Measurements from ENCODE around the gene SH2D1B. TPM values are rescaled to one million over a fixed set of nuclear protein-coding genes. Genes with fewer than 3 reads are reported as not detected.

SH2D1B gene
- total and polyA plus RNA-seq, 10 of the 15 experiments (the other 5 are each of a cell fraction or from before 2014, with no cell fraction given) = 0.18 TPM; not detected in 9

- no TSS peak for BruUV-seq (replicated peaks)
- Histone ChIP-seq H3K79me2 (ENCODE audit: control insufficient read depth, insufficient read depth, low read length) (no peaks in the 10 kb centered on the region), H3K4me1 (ENCODE audit: control insufficient read depth, insufficient read depth, low read length) (no peaks in the 10 kb centered on the region), H3K36me3 (ENCODE audit: control insufficient read depth in 2 of 2, insufficient read depth in 2 of 2, low read length in 1 of 2) (no peaks in the 10 kb centered on the region), H4K20me1 (ENCODE audit: control insufficient read depth, insufficient read depth) (no peaks in the 10 kb centered on the region; the same call in 1 of the 2 replicates), H3K4me2 (ENCODE audit: control insufficient read depth, insufficient read depth) (no peak overlapping the region), H3K9me3 (replicated peaks; ENCODE audit: control insufficient read depth, insufficient read depth, low read length) (no peaks in the 10 kb centered on the region), H3K4me3 (no peak overlapping the region), H3K27me3 (replicated peaks in 1 of 2; ENCODE audit: control insufficient read depth in 2 of 2, insufficient read depth in 2 of 2, low read length in 1 of 2) (no peaks in the 10 kb centered on the region), H2AFZ (ENCODE audit: control insufficient read depth, low read depth, low read length) (no peak overlapping the region), H3K27ac (ENCODE audit: control insufficient read depth, insufficient read depth) (no peak overlapping the region), H3K9ac (ENCODE audit: control insufficient read depth, insufficient read depth, low read length) (no peak overlapping the region)
- WGBS (ENCODE audit: insufficient coverage, insufficient replicate concordance, low lambda C conversion rate, missing lambda C conversion rate) = 20% methylated on average over 4 of the region's 4 CpGs
- TF ChIP-seq EGR1 (IDR thresholded peaks at IDR 0.05; ENCODE audit: borderline replicate concordance in 1 of 2, low read depth in 2 of 2, low read length in 2 of 2) = no peak
- TF ChIP-seq CHD4 (IDR thresholded peaks at IDR 0.05) = no peak
- no peak for TF ChIP-seq NR2C1 (IDR thresholded peaks at IDR 0.05)
- TF ChIP-seq, protein P1, sequence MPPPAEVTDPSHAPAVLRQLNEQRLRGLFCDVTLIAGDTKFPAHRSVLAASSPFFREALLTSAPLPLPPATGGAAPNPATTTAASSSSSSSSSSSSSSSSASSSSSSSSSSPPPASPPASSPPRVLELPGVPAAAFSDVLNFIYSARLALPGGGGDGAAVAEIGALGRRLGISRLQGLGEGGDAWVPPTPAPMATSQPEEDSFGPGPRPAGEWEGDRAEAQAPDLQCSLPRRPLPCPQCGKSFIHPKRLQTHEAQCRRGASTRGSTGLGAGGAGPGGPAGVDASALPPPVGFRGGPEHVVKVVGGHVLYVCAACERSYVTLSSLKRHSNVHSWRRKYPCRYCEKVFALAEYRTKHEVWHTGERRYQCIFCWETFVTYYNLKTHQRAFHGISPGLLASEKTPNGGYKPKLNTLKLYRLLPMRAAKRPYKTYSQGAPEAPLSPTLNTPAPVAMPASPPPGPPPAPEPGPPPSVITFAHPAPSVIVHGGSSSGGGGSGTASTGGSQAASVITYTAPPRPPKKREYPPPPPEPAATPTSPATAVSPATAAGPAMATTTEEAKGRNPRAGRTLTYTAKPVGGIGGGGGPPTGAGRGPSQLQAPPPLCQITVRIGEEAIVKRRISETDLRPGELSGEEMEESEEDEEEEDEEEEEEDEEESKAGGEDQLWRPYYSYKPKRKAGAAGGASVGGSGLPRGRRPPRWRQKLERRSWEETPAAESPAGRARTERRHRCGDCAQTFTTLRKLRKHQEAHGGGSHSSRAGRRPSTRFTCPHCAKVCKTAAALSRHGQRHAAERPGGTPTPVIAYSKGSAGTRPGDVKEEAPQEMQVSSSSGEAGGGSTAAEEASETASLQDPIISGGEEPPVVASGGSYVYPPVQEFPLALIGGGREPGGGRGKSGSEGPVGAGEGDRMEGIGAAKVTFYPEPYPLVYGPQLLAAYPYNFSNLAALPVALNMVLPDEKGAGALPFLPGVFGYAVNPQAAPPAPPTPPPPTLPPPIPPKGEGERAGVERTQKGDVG (CRISPR knock-in tag; IDR thresholded peaks at IDR 0.05) = no peak
- no peak for TF ChIP-seq KLF5 (IDR thresholded peaks at IDR 0.05; ENCODE audit: partially characterized antibody)
- no peak for TF ChIP-seq ZBTB33 (IDR thresholded peaks at IDR 0.05)
- TF ChIP-seq, protein P2, sequence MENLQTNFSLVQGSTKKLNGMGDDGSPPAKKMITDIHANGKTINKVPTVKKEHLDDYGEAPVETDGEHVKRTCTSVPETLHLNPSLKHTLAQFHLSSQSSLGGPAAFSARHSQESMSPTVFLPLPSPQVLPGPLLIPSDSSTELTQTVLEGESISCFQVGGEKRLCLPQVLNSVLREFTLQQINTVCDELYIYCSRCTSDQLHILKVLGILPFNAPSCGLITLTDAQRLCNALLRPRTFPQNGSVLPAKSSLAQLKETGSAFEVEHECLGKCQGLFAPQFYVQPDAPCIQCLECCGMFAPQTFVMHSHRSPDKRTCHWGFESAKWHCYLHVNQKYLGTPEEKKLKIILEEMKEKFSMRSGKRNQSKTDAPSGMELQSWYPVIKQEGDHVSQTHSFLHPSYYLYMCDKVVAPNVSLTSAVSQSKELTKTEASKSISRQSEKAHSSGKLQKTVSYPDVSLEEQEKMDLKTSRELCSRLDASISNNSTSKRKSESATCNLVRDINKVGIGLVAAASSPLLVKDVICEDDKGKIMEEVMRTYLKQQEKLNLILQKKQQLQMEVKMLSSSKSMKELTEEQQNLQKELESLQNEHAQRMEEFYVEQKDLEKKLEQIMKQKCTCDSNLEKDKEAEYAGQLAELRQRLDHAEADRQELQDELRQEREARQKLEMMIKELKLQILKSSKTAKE (IDR thresholded peaks at IDR 0.05; ENCODE audit: low read depth, poor library complexity, severe bottlenecking) = no peak
- in situ Hi-C loops (cut with MboI) = no loop called here
- CTCF ChIA-PET = interaction anchor here (1.5 kb wide), 1 partner anchor 11 kb away, joined by 9 read pairs; no protein-coding TSS in a partner anchor
- SMC1A ChIA-PET (ENCODE audit: uncharacterized antibody, unreplicated experiment) = no interaction called here
- FAIRE-seq (no peak), ATAC-seq (no peak), DNase-seq (ENCODE audit: low read depth, low spot score) (no peak)
- POLR2A ChIA-PET = no interaction called here
- RAD21 ChIA-PET (ENCODE audit: unreplicated experiment) = no interaction called here
- intact Hi-C loops (cut with micrococcal nuclease; ENCODE audit: unreplicated experiment) = no loop called here
These were observed 43.5 kb downstream of the SH2D1B start for GRCh38 chr1:162368451-162368850.
